Stomach (tissue), 9 donors: ENCODE measurements around the gene IPP. TPM values are rescaled to one million over a fixed set of nuclear protein-coding genes. Genes with fewer than 3 reads are reported as not detected.
"Not testable (repeated sequence)": the region's sequence is repeated elsewhere in the genome, so short reads cannot be mapped to it uniquely, and the experiment has no call there.

Experiments used
- DNase-seq, 2 donors: peaks; one replicate each; pipeline versions ENCODE4 v3.0.0 to v3.0.0-alpha.2; 2013 to 2019
- H3K27ac ChIP-seq, 5 donors: fragments of 200-600 bp in 4 of 5; sonication (generic) in 4 of 5; one replicate each; pipeline ENCODE4 v1.5.1; 2013 to 2019; ENCODE audit warnings: mild to moderate bottlenecking in 1 of 5, moderate library complexity in 1 of 5
- H3K27me3 ChIP-seq, 3 donors: fragments of 200-600 bp; sonication (generic); one replicate each; pipeline ENCODE4 v1.5.1; 2017 to 2019; ENCODE audit warnings: mixed run types in 1 of 3
- H3K36me3 ChIP-seq, 4 donors: fragments of 200-600 bp; sonication (generic); 1 replicate in 3 of 4; 2 replicates in 1 of 4; pipeline ENCODE4 v1.5.1; 2016 to 2019
- H3K4me1 ChIP-seq, 4 donors: fragments of 200-600 bp; sonication (generic); one replicate each; pipeline ENCODE4 v1.5.1; 2016 to 2019
- H3K4me3 ChIP-seq, 4 donors: fragments of 200-600 bp; sonication (generic) in 3 of 4; one replicate each; pipeline ENCODE4 v1.5.1; 2016 to 2019; ENCODE audit warnings: mild to moderate bottlenecking in 1 of 4
- H3K9me3 ChIP-seq, 4 donors: fragments of 200-600 bp; sonication (generic); one replicate each; pipeline ENCODE4 v1.5.1; 2016 to 2019
- EP300 ChIP-seq: sonication (generic); formaldehyde crosslinking; IDR thresholded peaks from one replicate; pipeline ENCODE4 v1.6.1; 2017; ENCODE audit warnings: antibody characterized with exemption
- POLR2A ChIP-seq, 4 donors: fragments of 450-650 bp; IDR thresholded peaks; one replicate each; pipeline ENCODE4 v1.6.1; 2016; ENCODE audit warnings: antibody characterized with exemption in 4 of 4, control low read depth in 2 of 4, mild to moderate bottlenecking in 1 of 4, moderate library complexity in 1 of 4
- POLR2AphosphoS5 ChIP-seq, 3 donors: sonication (generic); formaldehyde crosslinking; IDR thresholded peaks; one replicate each; pipeline ENCODE4 v1.6.1; 2016; ENCODE audit warnings: antibody characterized with exemption in 3 of 3
- WGBS, 5 donors: extraction: QIAGEN DNeasy Blood & Tissue Kit in 3 of 5; methylation state at CpG; one replicate each; pipeline versions ENCODE4 v1.1.5 to v1.1.7; 2013 to 2018; 5-methylcytosine and 5-hydroxymethylcytosine counted together
- intact Hi-C: fragments of 100-400 bp; cut with DNase I; formaldehyde crosslinking; loops from one replicate; pipeline ENCODE4 v1.15.1; 2023; ENCODE audit warnings: low total_unique reads
- polyA plus RNA-seq, 3 donors: library from polyadenylated mRNA; stranded (reverse); fragments of 200-250 nt; gene quantifications; one replicate each; pipeline ENCODE4 v1.2.3, GENCODE V29; 2013
- total RNA-seq, 5 donors: library from RNA; depleted of rRNA; stranded (reverse); fragments of >200 nt; gene quantifications; one replicate each; pipeline versions ENCODE4 v1.1.0 to v1.2.3, GENCODE V29; 2014 to 2016
- TF ChIP-seq, protein P1 (sequence below), 7 experiments: fragments of 450-650 bp in 4 of 7; fragments of 200-600 bp in 3 of 7; sonication (generic) in 3 of 7; IDR thresholded peaks; one replicate each; pipeline ENCODE4 v1.5.1; 2016 to 2019; ENCODE audit warnings: antibody characterized with exemption in 7 of 7, control low read depth in 2 of 7, mild to moderate bottlenecking in 1 of 7
- donor health status: healthy with polysubstance abuse.
- donor health status: Bipolar disorder and iron deficiency.
- donor health status: healthy.

Gene IPP
- total and polyA plus RNA-seq, 8 donors, result 3.2 to 19.5 (median 5.8) TPM

DNA sequence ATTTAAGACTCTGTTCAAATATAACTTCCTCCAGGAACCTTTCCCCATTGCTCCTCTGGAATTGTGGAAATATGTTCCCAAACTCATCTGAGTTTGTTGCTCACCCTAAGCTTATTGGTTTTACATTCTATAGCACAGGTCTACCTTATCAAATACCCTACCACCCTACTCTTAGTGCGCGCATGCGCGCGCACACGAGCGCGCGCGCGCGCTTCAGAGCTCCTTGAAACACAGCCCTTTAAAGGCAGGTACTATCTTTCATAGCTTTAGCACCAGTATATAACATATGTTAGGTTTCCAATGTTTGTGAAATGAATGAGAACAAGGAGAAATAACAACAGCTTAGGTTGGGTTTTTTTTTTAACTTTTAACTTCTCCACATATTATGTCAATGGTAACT is 3.5 kb downstream of the IPP start:
- Histone ChIP-seq H3K4me1 (peaks cover 0 to 34% (median 24%) of the 10 kb centered on the region in 4 donors), H3K27me3 (no peaks in the 10 kb centered on the region), H3K27ac (no peak overlapping the region), H3K36me3 (peaks cover 0 to 35% (median 32%) of the 10 kb centered on the region in 4 donors), H3K4me3 (no peak overlapping the region), H3K9me3 (no peaks in the 10 kb centered on the region)
- TF ChIP-seq, protein P1, sequence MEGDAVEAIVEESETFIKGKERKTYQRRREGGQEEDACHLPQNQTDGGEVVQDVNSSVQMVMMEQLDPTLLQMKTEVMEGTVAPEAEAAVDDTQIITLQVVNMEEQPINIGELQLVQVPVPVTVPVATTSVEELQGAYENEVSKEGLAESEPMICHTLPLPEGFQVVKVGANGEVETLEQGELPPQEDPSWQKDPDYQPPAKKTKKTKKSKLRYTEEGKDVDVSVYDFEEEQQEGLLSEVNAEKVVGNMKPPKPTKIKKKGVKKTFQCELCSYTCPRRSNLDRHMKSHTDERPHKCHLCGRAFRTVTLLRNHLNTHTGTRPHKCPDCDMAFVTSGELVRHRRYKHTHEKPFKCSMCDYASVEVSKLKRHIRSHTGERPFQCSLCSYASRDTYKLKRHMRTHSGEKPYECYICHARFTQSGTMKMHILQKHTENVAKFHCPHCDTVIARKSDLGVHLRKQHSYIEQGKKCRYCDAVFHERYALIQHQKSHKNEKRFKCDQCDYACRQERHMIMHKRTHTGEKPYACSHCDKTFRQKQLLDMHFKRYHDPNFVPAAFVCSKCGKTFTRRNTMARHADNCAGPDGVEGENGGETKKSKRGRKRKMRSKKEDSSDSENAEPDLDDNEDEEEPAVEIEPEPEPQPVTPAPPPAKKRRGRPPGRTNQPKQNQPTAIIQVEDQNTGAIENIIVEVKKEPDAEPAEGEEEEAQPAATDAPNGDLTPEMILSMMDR (IDR thresholded peaks at IDR 0.05), result no peak
- no peak for TF ChIP-seq EP300
- no peak for TF ChIP-seq POLR2A (IDR thresholded peaks at IDR 0.05)
- TF ChIP-seq POLR2AphosphoS5 (IDR thresholded peaks at IDR 0.05), result no peak
- intact Hi-C loops, result no loop called here
- DNase-seq, result no peak
- WGBS, 5 donors, result 80 to 99% (median 97%) methylated on average over 12 of the region's 12 CpGs

DNA sequence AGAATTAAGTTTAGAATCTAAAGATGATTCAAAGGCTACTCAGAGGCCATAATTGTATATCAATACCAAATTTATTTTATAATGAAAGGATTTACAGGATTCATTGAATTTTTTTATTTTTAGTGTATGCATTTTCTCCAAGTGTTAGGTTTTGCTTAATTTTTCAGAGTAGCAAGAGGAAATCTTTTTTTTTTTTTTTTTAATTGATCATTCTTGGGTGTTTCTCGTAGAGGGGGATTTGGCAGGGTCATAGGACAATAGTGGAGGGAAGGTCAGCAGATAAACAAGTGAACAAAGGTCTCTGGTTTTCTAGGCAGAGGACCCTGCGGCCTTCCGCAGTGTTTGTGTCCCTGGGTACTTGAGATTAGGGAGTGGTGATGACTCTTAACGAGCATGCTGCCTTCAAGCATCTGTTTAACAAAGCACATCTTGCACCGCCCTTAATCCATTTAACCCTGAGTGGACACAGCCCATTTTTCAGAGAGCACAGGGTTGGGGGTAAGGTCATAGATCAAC is 10.8 kb downstream of the IPP start:
- H3K4me1 ChIP-seq, H3K27ac ChIP-seq, H3K9me3 ChIP-seq, intact Hi-C loops, H3K4me3 ChIP-seq, H3K27me3 ChIP-seq, DNase-seq: not testable (repeated sequence)
- peaks cover 0 to 35% (median 27%) of the 10 kb centered on the region in 4 donors for H3K36me3 ChIP-seq
- 75 to 89% (median 83%) methylated on average over 4 to 5 of the region's 5 CpGs for whole genome bisulfite sequencing, 5 donors

DNA sequence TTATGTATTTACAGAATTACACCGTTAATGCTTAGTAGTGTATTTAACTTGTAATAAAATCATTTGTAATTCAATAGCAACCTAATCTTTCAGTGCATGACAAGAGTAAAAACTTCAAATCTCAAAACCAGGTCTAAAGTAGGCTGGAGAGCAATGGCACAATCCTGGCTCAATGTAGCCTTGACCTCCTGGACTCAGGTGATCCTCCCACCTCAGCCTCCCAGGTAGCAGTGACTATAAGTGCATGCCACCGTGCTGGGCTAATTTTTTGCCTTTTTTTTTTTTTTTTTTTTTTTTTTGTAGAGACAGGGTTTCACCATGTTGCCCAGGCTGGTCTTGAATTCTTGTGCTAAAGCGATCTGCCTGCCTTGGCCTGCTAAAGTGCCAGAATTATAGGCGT is 11.3 kb downstream of the IPP start:
- no peak for DNase-seq
- no peaks in the 10 kb centered on the region for H3K9me3 ChIP-seq
- H3K4me3 ChIP-seq, result no peak overlapping the region
- H3K4me1 ChIP-seq, result no peaks in the 10 kb centered on the region
- no peak for TF ChIP-seq EP300
- 89 to 98% (median 96%) methylated on average over 4 of the region's 4 CpGs for WGBS, 5 donors
- H3K27ac ChIP-seq, result no peak overlapping the region
- H3K36me3 ChIP-seq, result peaks cover 0 to 30% (median 22%) of the 10 kb centered on the region in 4 donors
- intact Hi-C loops, result no loop called here
- H3K27me3 ChIP-seq, result no peaks in the 10 kb centered on the region

DNA sequence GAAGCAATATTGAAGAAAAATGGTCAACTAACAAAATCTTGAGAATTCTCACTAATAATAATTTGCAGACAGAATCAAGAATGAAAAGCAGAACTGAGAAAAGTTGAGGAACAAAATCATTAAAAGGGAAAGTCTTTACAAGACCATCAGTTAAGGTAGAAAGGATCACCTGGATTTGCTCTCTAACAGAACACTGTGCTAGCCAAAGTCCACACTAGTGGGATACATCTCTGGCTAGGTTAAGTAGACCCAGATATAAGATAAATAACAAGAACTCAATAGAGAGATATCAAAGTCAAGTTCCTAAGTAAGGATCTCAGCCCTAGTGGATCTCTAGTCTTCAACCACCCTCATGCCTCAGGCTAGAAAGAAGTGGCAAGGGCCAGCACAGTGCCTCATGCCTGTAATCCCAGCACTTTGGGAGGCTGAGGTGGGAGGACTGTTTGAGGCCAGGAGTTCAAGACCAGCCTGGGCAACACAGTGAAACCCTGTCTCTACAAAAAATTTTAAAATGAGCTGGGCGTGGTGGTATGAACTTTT is 19.6 kb downstream of the IPP start:
- intact Hi-C loops, result no loop called here
- Histone ChIP-seq H3K9me3 (no peaks in the 10 kb centered on the region), H3K36me3 (peaks cover 0 to 36% (median 34%) of the 10 kb centered on the region in 4 donors), H3K4me1 (peaks cover 0 to 4% (median 0%) of the 10 kb centered on the region in 4 donors), H3K4me3 (no peak overlapping the region), H3K27ac (no peak overlapping the region), H3K27me3 (no peaks in the 10 kb centered on the region)
- DNase-seq, result no peak
- WGBS, 5 donors, result 87 to 100% (median 96%) methylated on average over 1 of the region's 1 CpG
- TF ChIP-seq POLR2A (IDR thresholded peaks at IDR 0.05) (no peak), EP300 (no peak), POLR2AphosphoS5 (IDR thresholded peaks at IDR 0.05) (no peak)
- TF ChIP-seq, protein P1 (IDR thresholded peaks at IDR 0.05), result no peak

DNA sequence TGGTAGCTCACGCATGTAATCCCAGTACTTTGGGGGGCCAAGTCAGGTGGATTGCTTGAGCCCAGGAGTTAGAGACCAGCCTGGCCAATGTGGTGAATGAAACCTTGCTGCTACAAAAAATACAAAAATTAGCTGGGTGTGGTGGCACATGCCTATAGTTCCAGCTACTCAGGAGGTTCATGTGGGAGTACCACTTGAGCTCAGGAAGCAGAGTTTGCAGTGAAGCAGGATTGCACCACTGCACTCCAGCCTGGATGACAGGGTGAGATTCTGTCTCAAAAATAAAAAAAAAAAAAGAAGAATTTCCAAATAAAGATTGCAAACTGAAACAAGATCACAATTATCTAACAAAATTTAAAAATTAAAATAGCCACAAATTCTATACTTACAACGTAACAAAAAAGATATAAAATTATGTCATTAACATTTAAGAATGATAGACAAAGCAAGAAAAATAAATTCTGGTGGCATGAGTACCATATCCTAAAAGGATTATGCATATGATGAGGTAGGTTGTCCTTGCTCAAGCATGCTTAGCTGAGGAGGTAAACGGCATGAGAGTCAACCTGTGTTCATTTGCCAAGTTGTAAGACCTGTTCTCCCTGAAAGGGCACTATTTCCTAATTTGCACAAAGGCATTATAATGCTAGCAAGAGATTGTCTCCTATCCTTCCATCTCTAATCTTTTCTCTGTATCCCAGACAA is 20.2 kb downstream of the IPP start:
- H3K4me1 ChIP-seq, result peaks cover 0 to 4% (median 0%) of the 10 kb centered on the region in 4 donors
- H3K9me3 ChIP-seq, result no peaks in the 10 kb centered on the region
- no peaks in the 10 kb centered on the region for H3K27me3 ChIP-seq
- peak in 1 of 2 donors; percentile 65 for DNase-seq
- WGBS, 5 donors, result 65 to 73% (median 71%) methylated on average over 3 of the region's 3 CpGs
- H3K36me3 ChIP-seq, result peaks cover 0 to 36% (median 34%) of the 10 kb centered on the region in 4 donors
- H3K27ac ChIP-seq, result no peak overlapping the region
- H3K4me3 ChIP-seq, result no peak overlapping the region
- no peak for TF ChIP-seq POLR2AphosphoS5 (IDR thresholded peaks at IDR 0.05)
- TF ChIP-seq, protein P1 (IDR thresholded peaks at IDR 0.05), result no peak
- no peak for TF ChIP-seq POLR2A (IDR thresholded peaks at IDR 0.05)
- TF ChIP-seq EP300, result no peak
- intact Hi-C loops, result no loop called here

DNA sequence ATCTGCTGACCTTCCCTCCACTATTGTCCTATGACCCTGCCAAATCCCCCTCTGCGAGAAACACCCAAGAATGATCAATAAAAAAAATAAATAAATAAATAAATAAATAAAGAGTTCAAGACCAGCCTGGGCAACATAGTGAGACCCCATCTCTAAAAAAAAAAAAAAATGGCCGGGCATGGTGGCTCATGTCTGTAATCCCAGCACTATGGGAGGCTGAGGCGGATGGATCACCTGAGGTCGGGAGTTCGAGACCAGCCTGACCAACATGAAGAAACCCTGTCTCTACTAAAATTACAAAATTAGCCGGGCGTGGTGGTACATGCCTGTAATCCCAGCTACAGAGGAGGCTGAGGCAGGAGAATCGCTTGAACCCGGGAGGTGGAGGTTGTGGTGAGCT is 24.4 kb downstream of the IPP start:
- H3K27ac ChIP-seq, DNase-seq, H3K27me3 ChIP-seq, H3K4me1 ChIP-seq, H3K9me3 ChIP-seq, intact Hi-C loops, H3K4me3 ChIP-seq: not testable (repeated sequence)
- peaks cover 0 to 55% (median 37%) of the 10 kb centered on the region in 4 donors for H3K36me3 ChIP-seq
- 96 to 98% (median 98%) methylated on average over 8 to 9 of the region's 9 CpGs for WGBS, 5 donors
